ENCODE data around the gene IL36B.

The IL36B gene

GRCh38 chr2:113091231-113091896 lies 38.7 kb upstream of the IL36B start:
- WGBS = 62% methylated on average over 4 of the region's 4 CpGs
- no peaks in the 10 kb centered on the region for H3K36me3 ChIP-seq (ENCODE audit: control insufficient read depth in 1 of 2, insufficient read depth in 2 of 2, low read depth in 1 of 2, low read length in 2 of 2)

GRCh38 chr2:113089916-113090315 lies 37.2 kb upstream of the IL36B start:
- no peaks in the 10 kb centered on the region for H3K79me1 ChIP-seq (replicated peaks; ENCODE audit: low read length, poor library complexity, severe bottlenecking)
- no peak overlapping the region for H2AK5ac ChIP-seq (ENCODE audit: low read length, severe bottlenecking)
- no peak overlapping the region for H3K18ac ChIP-seq (ENCODE audit: low read depth in 1 of 2, low read length in 2 of 2)
- H3K36me3 ChIP-seq (ENCODE audit: control insufficient read depth in 1 of 2, insufficient read depth in 2 of 2, low read depth in 1 of 2, low read length in 2 of 2) = no peaks in the 10 kb centered on the region
- peaks cover 29 to 51% of the 10 kb centered on the region in 2 experiments for H3K27me3 ChIP-seq (ENCODE audit: control insufficient read depth in 1 of 2, insufficient read depth in 1 of 2, low read length in 2 of 2)
- no peak overlapping the region for H3K4ac ChIP-seq (ENCODE audit: low read depth in 1 of 2, low read length in 2 of 2)
- H3K23ac ChIP-seq (ENCODE audit: low read length in 2 of 2) = no peak overlapping the region
- H3K4me3 ChIP-seq (ENCODE audit: insufficient read depth in 1 of 2, low read depth in 1 of 2, low read length in 2 of 2) = no peak overlapping the region
- no peak overlapping the region for H2BK120ac ChIP-seq (ENCODE audit: low read depth, low read length)
- H2BK15ac ChIP-seq (ENCODE audit: low read depth, poor library complexity, severe bottlenecking) = no peak overlapping the region
- no peak overlapping the region for H3K27ac ChIP-seq (ENCODE audit: low read length, poor library complexity, severe bottlenecking)
- no peak for DNase-seq
- H2AFZ ChIP-seq (ENCODE audit: low read depth, low read length) = no peak overlapping the region
- no peak overlapping the region for H4K91ac ChIP-seq (ENCODE audit: low read length)
- H3K4me1 ChIP-seq (ENCODE audit: control insufficient read depth, insufficient read depth, low read depth, low read length) = no peaks in the 10 kb centered on the region
- peaks cover 3% of the 10 kb centered on the region for H3K9me3 ChIP-seq (ENCODE audit: control insufficient read depth, low read length)
- no peak overlapping the region for H2BK5ac ChIP-seq (ENCODE audit: low read depth, low read length, poor library complexity, severe bottlenecking)
- no peak overlapping the region for H2BK12ac ChIP-seq (ENCODE audit: low read length in 2 of 2)
- H3K9ac ChIP-seq (ENCODE audit: low read length) = no peak overlapping the region
- no peak overlapping the region for H3K4me2 ChIP-seq (ENCODE audit: low read length, poor library complexity, severe bottlenecking)
- H4K8ac ChIP-seq (ENCODE audit: low read length) = no peak overlapping the region
- no peak overlapping the region for H3K14ac ChIP-seq (ENCODE audit: low read length in 2 of 2)

More at GRCh38 chr2:113091231-113091896, 38.7 kb upstream of the IL36B start:
- no peak overlapping the region for H2AFZ ChIP-seq (ENCODE audit: low read depth, low read length)
- H3K4me1 ChIP-seq (ENCODE audit: control insufficient read depth, insufficient read depth, low read depth, low read length) = no peaks in the 10 kb centered on the region
- H2BK5ac ChIP-seq (ENCODE audit: low read depth, low read length, poor library complexity, severe bottlenecking) = no peak overlapping the region
- H3K9me3 ChIP-seq (ENCODE audit: control insufficient read depth, low read length) = peaks cover 5% of the 10 kb centered on the region
- no peak overlapping the region for H4K8ac ChIP-seq (ENCODE audit: low read length)
- no peak overlapping the region for H3K4me3 ChIP-seq (ENCODE audit: insufficient read depth in 1 of 2, low read depth in 1 of 2, low read length in 2 of 2)
- no peak overlapping the region for H3K27ac ChIP-seq (ENCODE audit: low read length, poor library complexity, severe bottlenecking)
- H3K79me1 ChIP-seq (replicated peaks; ENCODE audit: low read length, poor library complexity, severe bottlenecking) = no peaks in the 10 kb centered on the region
- no peak for DNase-seq
- H3K14ac ChIP-seq (ENCODE audit: low read length in 2 of 2) = no peak overlapping the region
- H3K4me2 ChIP-seq (ENCODE audit: low read length, poor library complexity, severe bottlenecking) = no peak overlapping the region
- H3K18ac ChIP-seq (ENCODE audit: low read depth in 1 of 2, low read length in 2 of 2) = no peak overlapping the region
- H4K91ac ChIP-seq (ENCODE audit: low read length) = no peak overlapping the region
- H3K23ac ChIP-seq (ENCODE audit: low read length in 2 of 2) = no peak overlapping the region
- no peak overlapping the region for H3K4ac ChIP-seq (ENCODE audit: low read depth in 1 of 2, low read length in 2 of 2)
- H2BK15ac ChIP-seq (ENCODE audit: low read depth, poor library complexity, severe bottlenecking) = no peak overlapping the region
- H3K9ac ChIP-seq (ENCODE audit: low read length) = no peak overlapping the region
- H3K27me3 ChIP-seq (ENCODE audit: control insufficient read depth in 1 of 2, insufficient read depth in 1 of 2, low read length in 2 of 2) = peaks cover 29 to 48% of the 10 kb centered on the region in 2 experiments
- no peak overlapping the region for H2AK5ac ChIP-seq (ENCODE audit: low read length, severe bottlenecking)
- H2BK120ac ChIP-seq (ENCODE audit: low read depth, low read length) = no peak overlapping the region
- H2BK12ac ChIP-seq (ENCODE audit: low read length in 2 of 2) = no peak overlapping the region

GRCh38 chr2:113088213-113088992 lies 35.7 kb upstream of the IL36B start:
- H3K4me2 ChIP-seq (ENCODE audit: low read length, poor library complexity, severe bottlenecking) = no peak overlapping the region
- no peak overlapping the region for H2AK5ac ChIP-seq (ENCODE audit: low read length, severe bottlenecking)
- H3K36me3 ChIP-seq (ENCODE audit: control insufficient read depth in 1 of 2, insufficient read depth in 2 of 2, low read depth in 1 of 2, low read length in 2 of 2) = no peaks in the 10 kb centered on the region
- no peak overlapping the region for H3K4ac ChIP-seq (ENCODE audit: low read depth in 1 of 2, low read length in 2 of 2)
- no peak overlapping the region for H3K27ac ChIP-seq (ENCODE audit: low read length, poor library complexity, severe bottlenecking)
- H4K91ac ChIP-seq (ENCODE audit: low read length) = no peak overlapping the region
- H3K14ac ChIP-seq (ENCODE audit: low read length in 2 of 2) = no peak overlapping the region
- no peak overlapping the region for H4K8ac ChIP-seq (ENCODE audit: low read length)
- H2BK120ac ChIP-seq (ENCODE audit: low read depth, low read length) = no peak overlapping the region
- H3K27me3 ChIP-seq (ENCODE audit: control insufficient read depth in 1 of 2, insufficient read depth in 1 of 2, low read length in 2 of 2) = peaks cover 26 to 55% of the 10 kb centered on the region in 2 experiments
- no peaks in the 10 kb centered on the region for H3K9me3 ChIP-seq (ENCODE audit: control insufficient read depth, low read length)
- H2BK12ac ChIP-seq (ENCODE audit: low read length in 2 of 2) = no peak overlapping the region
- H3K4me3 ChIP-seq (ENCODE audit: insufficient read depth in 1 of 2, low read depth in 1 of 2, low read length in 2 of 2) = no peak overlapping the region
- H3K4me1 ChIP-seq (ENCODE audit: control insufficient read depth, insufficient read depth, low read depth, low read length) = no peaks in the 10 kb centered on the region
- no peak overlapping the region for H2BK5ac ChIP-seq (ENCODE audit: low read depth, low read length, poor library complexity, severe bottlenecking)
- no peak for DNase-seq
- no peak overlapping the region for H3K18ac ChIP-seq (ENCODE audit: low read depth in 1 of 2, low read length in 2 of 2)
- no peak overlapping the region for H3K23ac ChIP-seq (ENCODE audit: low read length in 2 of 2)
- no peaks in the 10 kb centered on the region for H3K79me1 ChIP-seq (replicated peaks; ENCODE audit: low read length, poor library complexity, severe bottlenecking)
- no peak overlapping the region for H2AFZ ChIP-seq (ENCODE audit: low read depth, low read length)
- no peak overlapping the region for H3K9ac ChIP-seq (ENCODE audit: low read length)
- H2BK15ac ChIP-seq (ENCODE audit: low read depth, poor library complexity, severe bottlenecking) = no peak overlapping the region

- Histone ChIP-seq H3K4me1 (ENCODE audit: control insufficient read depth, insufficient read depth, low read depth, low read length) (no peaks in the 10 kb centered on the region), H3K23ac (ENCODE audit: low read length in 2 of 2) (no peak overlapping the region), H3K27ac (ENCODE audit: low read length, poor library complexity, severe bottlenecking) (no peak overlapping the region), H2BK15ac (ENCODE audit: low read depth, poor library complexity, severe bottlenecking) (no peak overlapping the region), H4K91ac (ENCODE audit: low read length) (no peak overlapping the region), H3K79me1 (replicated peaks; ENCODE audit: low read length, poor library complexity, severe bottlenecking) (no peaks in the 10 kb centered on the region), H3K18ac (ENCODE audit: low read depth in 1 of 2, low read length in 2 of 2) (no peak overlapping the region), H2AFZ (ENCODE audit: low read depth, low read length) (no peak overlapping the region), H2BK120ac (ENCODE audit: low read depth, low read length) (no peak overlapping the region), H4K8ac (ENCODE audit: low read length) (no peak overlapping the region), H3K4ac (ENCODE audit: low read depth in 1 of 2, low read length in 2 of 2) (no peak overlapping the region), H2BK12ac (ENCODE audit: low read length in 2 of 2) (no peak overlapping the region), H3K4me2 (ENCODE audit: low read length, poor library complexity, severe bottlenecking) (no peak overlapping the region), H3K27me3 (ENCODE audit: control insufficient read depth in 1 of 2, insufficient read depth in 1 of 2, low read length in 2 of 2) (peaks cover 12 to 58% of the 10 kb centered on the region in 2 experiments), H3K36me3 (ENCODE audit: control insufficient read depth in 1 of 2, insufficient read depth in 2 of 2, low read depth in 1 of 2, low read length in 2 of 2) (no peaks in the 10 kb centered on the region), H3K9ac (ENCODE audit: low read length) (no peak overlapping the region), H2AK5ac (ENCODE audit: low read length, severe bottlenecking) (no peak overlapping the region), H3K14ac (ENCODE audit: low read length in 2 of 2) (no peak overlapping the region), H3K4me3 (ENCODE audit: insufficient read depth in 1 of 2, low read depth in 1 of 2, low read length in 2 of 2) (no peak overlapping the region), H2BK5ac (ENCODE audit: low read depth, low read length, poor library complexity, severe bottlenecking) (no peak overlapping the region), H3K9me3 (ENCODE audit: control insufficient read depth, low read length) (no peaks in the 10 kb centered on the region)
- no peak for DNase-seq
- no CpG with 5 or more reads among the region's 2 CpGs for WGBS
Measured at GRCh38 chr2:113085542-113085941, 32.9 kb upstream of the IL36B start.
